Natural killer cell (primary cell): ENCODE data around the gene HEPACAM. TPM values are rescaled to one million over a fixed set of nuclear protein-coding genes. Genes with fewer than 3 reads are reported as not detected.

Experiments used
- ATAC-seq, 3 donors: fragments of 150-1000 bp in 2 of 3; fragments of 200-7000 bp in 1 of 3; cut with Tn5 transposase; 1 replicate in 1 of 3; 2 replicates in 2 of 3; pipeline ENCODE4 v1.10.0; 2021; ENCODE audit warnings: mild to moderate bottlenecking in 2 of 3, moderate library complexity in 2 of 3
- DNase-seq, 2 donors: peaks; one replicate each; pipeline versions ENCODE4 v3.0.0 to v3.0.0-alpha.2; 2013 to 2021; ENCODE audit warnings: mixed read lengths in 1 of 2
- H3K27ac ChIP-seq: one replicate; pipeline ENCODE4 v1.5.1; 2013; ENCODE audit warnings: mild to moderate bottlenecking, low read length
- H3K27me3 ChIP-seq: one replicate; pipeline ENCODE4 v1.6.1; 2013; ENCODE audit warnings: low read length; ENCODE audit not compliant: control insufficient read depth, insufficient read depth
- H3K36me3 ChIP-seq: one replicate; pipeline ENCODE4 v1.6.1; 2013; ENCODE audit warnings: low read length; ENCODE audit not compliant: control insufficient read depth, insufficient read depth
- H3K4me1 ChIP-seq: one replicate; pipeline ENCODE4 v1.6.1; 2013; ENCODE audit warnings: low read length; ENCODE audit not compliant: control insufficient read depth, insufficient read depth
- H3K4me3 ChIP-seq: one replicate; pipeline ENCODE4 v1.5.1; 2013; ENCODE audit warnings: low read length
- H3K9me3 ChIP-seq: one replicate; pipeline ENCODE4 v1.6.1; 2013; ENCODE audit warnings: low read length; ENCODE audit not compliant: control insufficient read depth, insufficient read depth
- H3K27ac Mint-ChIP-seq, 2 donors: one replicate each; pipeline ENCODE4 v1.8.0; 2022; ENCODE audit warnings: mild to moderate bottlenecking in 2 of 2, mixed read lengths in 2 of 2, moderate library complexity in 1 of 2
- H3K27me3 Mint-ChIP-seq, 2 donors: one replicate each; pipeline ENCODE4 v1.8.0; 2022; ENCODE audit warnings: low read depth in 2 of 2, mixed read lengths in 2 of 2
- H3K36me3 Mint-ChIP-seq: one replicate; pipeline ENCODE4 v1.8.0; 2022; ENCODE audit warnings: mixed read lengths
- H3K4me1 Mint-ChIP-seq, 2 donors: one replicate each; pipeline ENCODE4 v1.8.0; 2022; ENCODE audit warnings: mixed read lengths in 2 of 2
- H3K4me3 Mint-ChIP-seq: one replicate; pipeline ENCODE4 v1.8.0; 2022; ENCODE audit warnings: mild to moderate bottlenecking, moderate library complexity, mixed read lengths
- H3K9me3 Mint-ChIP-seq, 2 donors: one replicate each; pipeline ENCODE4 v1.8.0; 2022; ENCODE audit warnings: mixed read lengths in 2 of 2
- CTCF ChIP-seq: fragments of 200-600 bp; IDR thresholded peaks from one replicate; pipeline ENCODE4 v1.8.0; 2022; ENCODE audit warnings: antibody characterized with exemption
- WGBS: methylation state at CpG from one replicate; pipeline ENCODE4 v1.1.7; 2013; ENCODE audit warnings: missing lambda C conversion rate; ENCODE audit not compliant: insufficient coverage; 5-methylcytosine and 5-hydroxymethylcytosine counted together
- intact Hi-C: fragments of 100-400 bp; cut with micrococcal nuclease; formaldehyde crosslinking; loops from one replicate; pipeline ENCODE4 v1.14.2; 2022
- total RNA-seq, 4 donors: library from RNA; stranded (reverse); fragments of 120-200 nt in 1 of 4; gene quantifications; one replicate each; pipeline versions ENCODE4 v1.2.3 to v1.2.4, GENCODE V29; 2013 to 2022

Gene HEPACAM
- total RNA-seq, 3 donors from 2014 or later (not counting 1 experiment from before 2014, with no cell fraction given), result not detected

DNA sequence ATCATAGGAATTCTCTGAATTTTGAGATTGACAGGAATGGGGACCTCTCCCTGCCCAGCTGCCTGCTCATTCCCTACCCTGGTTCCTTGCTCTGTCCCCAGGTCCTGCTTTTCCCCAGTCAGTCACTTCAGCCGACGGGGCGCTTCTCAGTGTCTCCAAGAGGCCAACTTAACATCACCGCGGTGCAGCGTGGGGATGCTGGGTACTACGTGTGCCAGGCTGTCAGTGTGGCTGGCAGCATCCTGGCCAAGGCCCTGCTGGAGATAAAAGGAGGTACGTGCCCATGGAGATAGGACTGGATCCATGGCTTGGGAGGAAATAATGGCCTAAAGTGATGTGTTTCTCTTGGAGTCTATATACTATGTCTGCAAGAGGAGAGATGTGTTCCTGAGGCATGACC is 63.6 kb downstream of the HEPACAM start:
- Histone ChIP-seq H3K27ac (no peak overlapping the region), H3K4me1 (peaks cover 26% of the 10 kb centered on the region), H3K9me3 (no peaks in the 10 kb centered on the region), H3K4me3 (no peak overlapping the region), H3K36me3 (no peaks in the 10 kb centered on the region), H3K27me3 (peaks cover 35% of the 10 kb centered on the region)
- Mint-ChIP-seq H3K36me3 (no peaks in the 10 kb centered on the region), H3K9me3 (no peaks in the 10 kb centered on the region), H3K27ac (no peak overlapping the region), H3K27me3 (peaks cover 62 to 64% of the 10 kb centered on the region in 2 donors), H3K4me1 (peaks cover 14 to 42% of the 10 kb centered on the region in 2 donors), H3K4me3 (no peak overlapping the region)
- 57% methylated on average over 8 of the region's 8 CpGs for WGBS
- DNase-seq, result no peak
- intact Hi-C loops, result no loop called here
- TF ChIP-seq CTCF, result no peak
- ATAC-seq, result no peak

DNA sequence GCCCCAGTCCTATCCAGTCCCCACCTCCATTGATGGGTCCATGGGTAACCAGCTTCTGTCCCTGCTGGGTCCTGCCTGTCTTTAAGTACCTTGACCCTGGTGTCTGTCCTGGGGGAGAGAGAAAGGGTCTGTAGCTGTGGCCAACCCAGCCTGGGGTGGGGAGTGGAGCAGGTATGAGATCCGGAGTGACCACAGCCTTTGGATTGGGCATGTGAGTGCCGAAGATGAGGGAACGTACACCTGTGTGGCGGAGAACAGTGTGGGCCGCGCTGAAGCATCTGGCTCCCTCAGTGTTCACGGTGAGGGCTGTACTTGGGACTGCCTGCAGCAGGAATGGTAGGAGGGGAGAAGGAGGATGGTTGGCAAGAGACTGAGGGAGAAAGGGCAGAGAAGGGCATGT is 65.4 kb downstream of the HEPACAM start:
- H3K36me3 Mint-ChIP-seq, result no peaks in the 10 kb centered on the region
- DNase-seq, result no peak
- Histone ChIP-seq H3K4me1 (peaks cover 27% of the 10 kb centered on the region), H3K27ac (no peak overlapping the region), H3K9me3 (no peaks in the 10 kb centered on the region), H3K4me3 (no peak overlapping the region), H3K36me3 (no peaks in the 10 kb centered on the region), H3K27me3 (peaks cover 48% of the 10 kb centered on the region)
- peaks cover 17 to 37% of the 10 kb centered on the region in 2 donors for H3K4me1 Mint-ChIP-seq
- ATAC-seq, result no peak
- H3K4me3 Mint-ChIP-seq, result no peak overlapping the region
- TF ChIP-seq CTCF, result no peak
- H3K27ac Mint-ChIP-seq, result no peak overlapping the region
- intact Hi-C loops, result no loop called here
- WGBS, result 64% methylated on average over 7 of the region's 7 CpGs
- H3K27me3 Mint-ChIP-seq, result peaks cover 72 to 76% of the 10 kb centered on the region in 2 donors
- H3K9me3 Mint-ChIP-seq, result no peaks in the 10 kb centered on the region

DNA sequence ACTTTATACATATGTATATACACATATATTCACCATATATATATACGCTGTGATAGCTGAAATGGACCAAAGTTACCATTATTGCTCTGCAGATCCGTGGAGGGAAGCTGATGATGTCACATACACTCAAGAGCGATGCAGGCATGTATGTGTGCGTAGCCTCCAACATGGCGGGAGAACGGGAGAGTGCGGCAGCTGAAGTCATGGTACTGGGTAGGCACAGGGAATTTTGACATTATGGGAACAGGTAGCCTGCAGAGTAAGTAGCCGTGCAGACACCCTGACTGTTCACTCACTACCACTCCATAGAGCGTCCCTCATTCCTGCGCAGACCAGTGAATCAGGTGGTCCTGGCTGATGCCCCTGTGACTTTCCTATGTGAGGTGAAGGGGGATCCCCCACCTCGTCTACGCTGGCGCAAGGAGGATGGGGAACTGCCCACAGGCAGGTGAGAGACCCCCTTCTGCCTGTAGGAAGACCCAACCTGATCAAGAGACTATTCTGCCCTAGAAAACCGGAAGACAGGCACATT is 65.9 kb downstream of the HEPACAM start:
- peaks cover 17 to 32% of the 10 kb centered on the region in 2 donors for H3K4me1 Mint-ChIP-seq
- H3K4me1 ChIP-seq, result peaks cover 28% of the 10 kb centered on the region
- H3K36me3 ChIP-seq, result no peaks in the 10 kb centered on the region
- peaks cover 72 to 75% of the 10 kb centered on the region in 2 donors for H3K27me3 Mint-ChIP-seq
- no peaks in the 10 kb centered on the region for H3K9me3 Mint-ChIP-seq
- H3K4me3 ChIP-seq, result no peak overlapping the region
- WGBS, result 54% methylated on average over 13 of the region's 14 CpGs
- no peak overlapping the region for H3K27ac ChIP-seq
- no peak for ATAC-seq
- peaks cover 54% of the 10 kb centered on the region for H3K27me3 ChIP-seq
- TF ChIP-seq CTCF, result no peak
- no peak overlapping the region for H3K27ac Mint-ChIP-seq
- no peaks in the 10 kb centered on the region for H3K36me3 Mint-ChIP-seq
- intact Hi-C loops, result no loop called here
- H3K4me3 Mint-ChIP-seq, result no peak overlapping the region
- DNase-seq, result no peak
- H3K9me3 ChIP-seq, result no peaks in the 10 kb centered on the region

- peaks cover 28% of the 10 kb centered on the region for H3K4me1 ChIP-seq
- ATAC-seq (no peak), DNase-seq (no peak)
- H3K27ac Mint-ChIP-seq, result no peak overlapping the region
- H3K36me3 ChIP-seq, result no peaks in the 10 kb centered on the region
- H3K27me3 Mint-ChIP-seq, result peaks cover 73 to 77% of the 10 kb centered on the region in 2 donors
- H3K27me3 ChIP-seq, result peaks cover 59% of the 10 kb centered on the region
- WGBS, result 4% methylated on average over 16 of the region's 16 CpGs
- no peak overlapping the region for H3K27ac ChIP-seq
- H3K9me3 Mint-ChIP-seq, result no peaks in the 10 kb centered on the region
- no peak overlapping the region for H3K4me3 Mint-ChIP-seq
- H3K36me3 Mint-ChIP-seq, result no peaks in the 10 kb centered on the region
- H3K4me1 Mint-ChIP-seq, result peaks cover 17 to 31% of the 10 kb centered on the region in 2 donors
- no peak overlapping the region for H3K4me3 ChIP-seq
- H3K9me3 ChIP-seq, result no peaks in the 10 kb centered on the region
- intact Hi-C loops, result no loop called here
- TF ChIP-seq CTCF, result no peak
These were observed 66.5 kb downstream of the HEPACAM start for GRCh38 chr11:124869331-124869730.
